ENCODE data around the gene UBR1.
A peak's percentile ranks its signal among the peaks of the same experiment; 100 is the strongest.

Gene UBR1

GRCh38 chr15:43107751-43108150 is 1.9 kb upstream of the UBR1 start:
- H2AFZ ChIP-seq (ENCODE audit: low read length): no peak overlapping the region
- H3K9me3 ChIP-seq (replicated peaks in 1 of 2; ENCODE audit: control insufficient read depth in 2 of 2, insufficient read depth in 1 of 2, low read depth in 1 of 2, low read length in 2 of 2): no peaks in the 10 kb centered on the region
- WGBS, 2 donors (ENCODE audit: extremely low coverage in 2 of 2, insufficient read length in 2 of 2, insufficient replicate concordance in 1 of 2): no CpG with 5 or more reads among the region's 1 CpG
- no peak overlapping the region for H3K23ac ChIP-seq (ENCODE audit: low read depth, low read length, poor library complexity)
- no peaks in the 10 kb centered on the region for H3K27me3 ChIP-seq (ENCODE audit: control insufficient read depth in 3 of 3, insufficient read depth in 3 of 3, low read depth in 1 of 3, low read length in 3 of 3)
- no peak overlapping the region for H3K9ac ChIP-seq (ENCODE audit: low read depth, low read length, poor library complexity)
- H3K79me1 ChIP-seq (ENCODE audit: low read depth, low read length): peaks cover 3% of the 10 kb centered on the region
- no peak overlapping the region for H3K18ac ChIP-seq (ENCODE audit: low read length)
- H4K91ac ChIP-seq (ENCODE audit: low read depth, low read length, poor library complexity): no peak overlapping the region
- H2BK12ac ChIP-seq (ENCODE audit: low read length): no peak overlapping the region
- H2BK120ac ChIP-seq (ENCODE audit: low read depth, low read length): no peak overlapping the region
- no peak overlapping the region for H3K14ac ChIP-seq (ENCODE audit: low read length)
- no peak overlapping the region for H2BK15ac ChIP-seq (ENCODE audit: low read length)
- H4K8ac ChIP-seq (ENCODE audit: low read depth, low read length): no peak overlapping the region
- H3K4me3 ChIP-seq (ENCODE audit: low read length in 2 of 2): no peak overlapping the region
- H3K4me1 ChIP-seq (ENCODE audit: control insufficient read depth in 2 of 2, insufficient read depth in 1 of 2, low read depth in 1 of 2, low read length in 2 of 2): peaks cover 5 to 6% of the 10 kb centered on the region in 2 donors
- no peak overlapping the region for H2BK5ac ChIP-seq (ENCODE audit: low read length)
- H2AK5ac ChIP-seq (ENCODE audit: low read depth, low read length): no peak overlapping the region
- no peak overlapping the region for H3K27ac ChIP-seq (replicated peaks; ENCODE audit: low read length)
- H3K36me3 ChIP-seq (replicated peaks in 1 of 2; ENCODE audit: control insufficient read depth in 2 of 2, insufficient read depth in 2 of 2, low read length in 2 of 2): peaks cover 0 to 17% of the 10 kb centered on the region in 2 donors
- no peak overlapping the region for H3K4ac ChIP-seq (ENCODE audit: low read length)
- DNase-seq (ENCODE audit: low spot score): no peak
- no peak overlapping the region for H3K4me2 ChIP-seq (ENCODE audit: insufficient read depth, low read length, poor library complexity, severe bottlenecking)

GRCh38 chr15:43106486-43106829 is 620 bp upstream of the UBR1 start:
- no peak overlapping the region for H3K27ac ChIP-seq (replicated peaks; ENCODE audit: low read length)
- no peak overlapping the region for H3K14ac ChIP-seq (ENCODE audit: low read length)

GRCh38 chr15:43105077-43105736 is 631 bp downstream of the UBR1 start:
- Histone ChIP-seq H3K4me1 (ENCODE audit: control insufficient read depth in 2 of 2, insufficient read depth in 1 of 2, low read depth in 1 of 2, low read length in 2 of 2) (peaks cover 5 to 6% of the 10 kb centered on the region in 2 donors), H2AFZ (ENCODE audit: low read length) (peak overlapping the region; percentile 77), H4K91ac (ENCODE audit: low read depth, low read length, poor library complexity) (no peak overlapping the region), H3K27me3 (ENCODE audit: control insufficient read depth in 3 of 3, insufficient read depth in 3 of 3, low read depth in 1 of 3, low read length in 3 of 3) (no peaks in the 10 kb centered on the region), H2BK15ac (ENCODE audit: low read length) (no peak overlapping the region), H3K9me3 (replicated peaks in 1 of 2; ENCODE audit: control insufficient read depth in 2 of 2, insufficient read depth in 1 of 2, low read depth in 1 of 2, low read length in 2 of 2) (peaks cover 0 to under 1% of the 10 kb centered on the region in 2 donors), H2AK5ac (ENCODE audit: low read depth, low read length) (no peak overlapping the region), H2BK120ac (ENCODE audit: low read depth, low read length) (no peak overlapping the region), H3K4ac (ENCODE audit: low read length) (no peak overlapping the region), H4K8ac (ENCODE audit: low read depth, low read length) (no peak overlapping the region), H2BK12ac (ENCODE audit: low read length) (no peak overlapping the region), H3K79me1 (ENCODE audit: low read depth, low read length) (peaks cover 3% of the 10 kb centered on the region), H3K36me3 (replicated peaks in 1 of 2; ENCODE audit: control insufficient read depth in 2 of 2, insufficient read depth in 2 of 2, low read length in 2 of 2) (peaks cover 5 to 38% of the 10 kb centered on the region in 2 donors), H2BK5ac (ENCODE audit: low read length) (no peak overlapping the region), H3K9ac (ENCODE audit: low read depth, low read length, poor library complexity) (no peak overlapping the region), H3K27ac (replicated peaks; ENCODE audit: low read length) (no peak overlapping the region), H3K4me3 (ENCODE audit: low read length in 2 of 2) (peak overlapping the region; percentile 79 to 92), H3K14ac (ENCODE audit: low read length) (no peak overlapping the region), H3K23ac (ENCODE audit: low read depth, low read length, poor library complexity) (no peak overlapping the region), H3K18ac (ENCODE audit: low read length) (no peak overlapping the region), H3K4me2 (ENCODE audit: insufficient read depth, low read length, poor library complexity, severe bottlenecking) (peak overlapping the region; percentile 69)
- no peak for DNase-seq (ENCODE audit: low spot score)
- no CpG with 5 or more reads among the region's 11 CpGs for WGBS, 2 donors (ENCODE audit: extremely low coverage in 2 of 2, insufficient read length in 2 of 2, insufficient replicate concordance in 1 of 2)

More at GRCh38 chr15:43106486-43106829, 620 bp upstream of the UBR1 start:
- H2BK15ac ChIP-seq (ENCODE audit: low read length): no peak overlapping the region
- H3K79me1 ChIP-seq (ENCODE audit: low read depth, low read length): peaks cover 3% of the 10 kb centered on the region
- H3K9ac ChIP-seq (ENCODE audit: low read depth, low read length, poor library complexity): no peak overlapping the region
- H4K91ac ChIP-seq (ENCODE audit: low read depth, low read length, poor library complexity): no peak overlapping the region
- no peak for DNase-seq (ENCODE audit: low spot score)
- no peaks in the 10 kb centered on the region for H3K27me3 ChIP-seq (ENCODE audit: control insufficient read depth in 3 of 3, insufficient read depth in 3 of 3, low read depth in 1 of 3, low read length in 3 of 3)
- H3K9me3 ChIP-seq (replicated peaks in 1 of 2; ENCODE audit: control insufficient read depth in 2 of 2, insufficient read depth in 1 of 2, low read depth in 1 of 2, low read length in 2 of 2): no peaks in the 10 kb centered on the region
- H2BK120ac ChIP-seq (ENCODE audit: low read depth, low read length): no peak overlapping the region
- H2AFZ ChIP-seq (ENCODE audit: low read length): peak overlapping the region; percentile 77
- H3K18ac ChIP-seq (ENCODE audit: low read length): no peak overlapping the region
- H2BK12ac ChIP-seq (ENCODE audit: low read length): no peak overlapping the region
- peaks cover 0 to 26% of the 10 kb centered on the region in 2 donors for H3K36me3 ChIP-seq (replicated peaks in 1 of 2; ENCODE audit: control insufficient read depth in 2 of 2, insufficient read depth in 2 of 2, low read length in 2 of 2)
- H3K4me3 ChIP-seq (ENCODE audit: low read length in 2 of 2): peak overlapping the region; percentile 79 to 92
- peak overlapping the region; percentile 51 for H3K4me2 ChIP-seq (ENCODE audit: insufficient read depth, low read length, poor library complexity, severe bottlenecking)
- no peak overlapping the region for H4K8ac ChIP-seq (ENCODE audit: low read depth, low read length)
- peaks cover 5 to 6% of the 10 kb centered on the region in 2 donors for H3K4me1 ChIP-seq (ENCODE audit: control insufficient read depth in 2 of 2, insufficient read depth in 1 of 2, low read depth in 1 of 2, low read length in 2 of 2)
- H3K4ac ChIP-seq (ENCODE audit: low read length): no peak overlapping the region
- WGBS, 2 donors (ENCODE audit: extremely low coverage in 2 of 2, insufficient read length in 2 of 2, insufficient replicate concordance in 1 of 2): no CpG with 5 or more reads among the region's 7 CpGs
- no peak overlapping the region for H2BK5ac ChIP-seq (ENCODE audit: low read length)
- H2AK5ac ChIP-seq (ENCODE audit: low read depth, low read length): no peak overlapping the region
- no peak overlapping the region for H3K23ac ChIP-seq (ENCODE audit: low read depth, low read length, poor library complexity)

GRCh38 chr15:43104426-43104825 is 1.4 kb downstream of the UBR1 start:
- Histone ChIP-seq H4K8ac (ENCODE audit: low read depth, low read length) (no peak overlapping the region), H4K91ac (ENCODE audit: low read depth, low read length, poor library complexity) (no peak overlapping the region), H3K4ac (ENCODE audit: low read length) (no peak overlapping the region), H3K36me3 (replicated peaks in 1 of 2; ENCODE audit: control insufficient read depth in 2 of 2, insufficient read depth in 2 of 2, low read length in 2 of 2) (peaks cover 7 to 45% of the 10 kb centered on the region in 2 donors), H3K27me3 (ENCODE audit: control insufficient read depth in 3 of 3, insufficient read depth in 3 of 3, low read depth in 1 of 3, low read length in 3 of 3) (no peaks in the 10 kb centered on the region), H3K4me1 (ENCODE audit: control insufficient read depth in 2 of 2, insufficient read depth in 1 of 2, low read depth in 1 of 2, low read length in 2 of 2) (peaks cover 5 to 6% of the 10 kb centered on the region in 2 donors), H3K79me1 (ENCODE audit: low read depth, low read length) (peaks cover 5% of the 10 kb centered on the region), H3K9ac (ENCODE audit: low read depth, low read length, poor library complexity) (no peak overlapping the region), H3K27ac (replicated peaks; ENCODE audit: low read length) (no peak overlapping the region), H2BK120ac (ENCODE audit: low read depth, low read length) (no peak overlapping the region), H2AFZ (ENCODE audit: low read length) (no peak overlapping the region), H3K9me3 (replicated peaks in 1 of 2; ENCODE audit: control insufficient read depth in 2 of 2, insufficient read depth in 1 of 2, low read depth in 1 of 2, low read length in 2 of 2) (peaks cover 0 to 3% of the 10 kb centered on the region in 2 donors), H3K14ac (ENCODE audit: low read length) (no peak overlapping the region), H3K23ac (ENCODE audit: low read depth, low read length, poor library complexity) (no peak overlapping the region), H2BK12ac (ENCODE audit: low read length) (no peak overlapping the region), H2BK15ac (ENCODE audit: low read length) (no peak overlapping the region), H3K4me3 (ENCODE audit: low read length in 2 of 2) (peak overlapping the region in 1 of 2 donors; percentile 79), H3K4me2 (ENCODE audit: insufficient read depth, low read length, poor library complexity, severe bottlenecking) (no peak overlapping the region), H2BK5ac (ENCODE audit: low read length) (no peak overlapping the region), H3K18ac (ENCODE audit: low read length) (no peak overlapping the region), H2AK5ac (ENCODE audit: low read depth, low read length) (no peak overlapping the region)
- WGBS, 2 donors (ENCODE audit: extremely low coverage in 2 of 2, insufficient read length in 2 of 2, insufficient replicate concordance in 1 of 2): no CpG with 5 or more reads among the region's 5 CpGs
- DNase-seq (ENCODE audit: low spot score): no peak
